ENCODE data around the gene GOLGA3. TPM values are rescaled to one million over a fixed set of nuclear protein-coding genes. Genes with fewer than 3 reads are reported as not detected.
"Not testable (repeated sequence)": the region's sequence is repeated elsewhere in the genome, so short reads cannot be mapped to it uniquely, and the experiment has no call there.

Gene GOLGA3
- total RNA-seq, 4 donors from 2014 or later: 47.8 to 90.8 (median 76.6) TPM

GRCh38 chr12:132795847-132796246, 32.8 kb downstream of the GOLGA3 start:
- Histone ChIP-seq H3K27me3 (no peaks in the 10 kb centered on the region), H3K4me3 (no peak overlapping the region), H3K27ac (no peak overlapping the region), H3K36me3 (peaks cover 0 to 89% (median 0%) of the 10 kb centered on the region in 3 donors), H3K9me3 (no peaks in the 10 kb centered on the region), H3K4me1 (no peaks in the 10 kb centered on the region)
- no peak for TF ChIP-seq POLR2A (IDR thresholded peaks at IDR 0.05)
- TF ChIP-seq, protein P1, sequence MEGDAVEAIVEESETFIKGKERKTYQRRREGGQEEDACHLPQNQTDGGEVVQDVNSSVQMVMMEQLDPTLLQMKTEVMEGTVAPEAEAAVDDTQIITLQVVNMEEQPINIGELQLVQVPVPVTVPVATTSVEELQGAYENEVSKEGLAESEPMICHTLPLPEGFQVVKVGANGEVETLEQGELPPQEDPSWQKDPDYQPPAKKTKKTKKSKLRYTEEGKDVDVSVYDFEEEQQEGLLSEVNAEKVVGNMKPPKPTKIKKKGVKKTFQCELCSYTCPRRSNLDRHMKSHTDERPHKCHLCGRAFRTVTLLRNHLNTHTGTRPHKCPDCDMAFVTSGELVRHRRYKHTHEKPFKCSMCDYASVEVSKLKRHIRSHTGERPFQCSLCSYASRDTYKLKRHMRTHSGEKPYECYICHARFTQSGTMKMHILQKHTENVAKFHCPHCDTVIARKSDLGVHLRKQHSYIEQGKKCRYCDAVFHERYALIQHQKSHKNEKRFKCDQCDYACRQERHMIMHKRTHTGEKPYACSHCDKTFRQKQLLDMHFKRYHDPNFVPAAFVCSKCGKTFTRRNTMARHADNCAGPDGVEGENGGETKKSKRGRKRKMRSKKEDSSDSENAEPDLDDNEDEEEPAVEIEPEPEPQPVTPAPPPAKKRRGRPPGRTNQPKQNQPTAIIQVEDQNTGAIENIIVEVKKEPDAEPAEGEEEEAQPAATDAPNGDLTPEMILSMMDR (IDR thresholded peaks at IDR 0.05): no peak
- no peak for DNase-seq

DNA sequence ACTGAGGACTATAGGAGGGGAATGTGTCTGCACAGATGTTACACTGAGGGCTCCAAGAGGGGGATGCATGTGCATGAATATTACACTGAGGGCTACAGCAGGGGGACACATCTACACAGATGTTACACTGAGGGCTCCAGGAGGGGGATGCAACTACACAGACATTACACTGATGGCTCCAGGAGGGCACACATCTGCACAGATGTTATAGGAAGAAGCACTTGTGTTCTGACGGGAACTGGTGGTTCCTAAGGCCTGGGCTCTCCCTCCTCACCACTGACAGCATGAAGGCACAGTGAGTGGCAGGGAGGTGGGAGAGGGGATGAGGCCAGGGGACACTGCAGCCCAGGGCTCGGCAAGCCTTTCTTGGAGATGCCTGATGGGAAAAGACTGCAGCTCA, 36.7 kb downstream of the GOLGA3 start:
- not testable (repeated sequence) for H3K4me1 ChIP-seq, H3K4me3 ChIP-seq, H3K27me3 ChIP-seq, H3K27ac ChIP-seq, DNase-seq, H3K9me3 ChIP-seq
- peaks cover 0 to 82% (median 0%) of the 10 kb centered on the region in 3 donors for H3K36me3 ChIP-seq

DNA sequence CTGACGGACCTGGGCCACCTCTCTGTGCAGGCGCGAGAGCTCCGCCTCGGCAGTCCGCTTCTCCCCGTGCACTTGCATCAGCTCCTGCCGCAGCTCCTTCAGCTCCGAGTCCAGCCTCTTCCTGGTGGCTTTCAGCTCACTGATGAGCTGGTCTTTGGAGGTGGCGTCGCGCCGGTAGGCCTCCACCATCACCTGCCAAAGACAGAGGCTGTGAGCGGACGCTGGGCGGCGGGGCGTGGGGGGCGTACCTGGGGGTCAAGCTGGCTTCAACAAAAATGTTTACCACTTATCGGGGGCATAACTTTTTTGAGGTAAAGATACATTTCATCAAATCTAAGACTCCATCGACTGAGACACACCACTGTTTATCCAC, 39.6 kb downstream of the GOLGA3 start:
- Histone ChIP-seq H3K27ac (no peak overlapping the region), H3K4me1 (no peaks in the 10 kb centered on the region), H3K27me3 (no peaks in the 10 kb centered on the region), H3K36me3 (peaks cover 0 to 78% (median 0%) of the 10 kb centered on the region in 3 donors), H3K4me3 (no peak overlapping the region), H3K9me3 (no peaks in the 10 kb centered on the region)
- no peak for DNase-seq
- TF ChIP-seq, protein P1 (IDR thresholded peaks at IDR 0.05): no peak
- TF ChIP-seq POLR2A (IDR thresholded peaks at IDR 0.05): no peak

DNA sequence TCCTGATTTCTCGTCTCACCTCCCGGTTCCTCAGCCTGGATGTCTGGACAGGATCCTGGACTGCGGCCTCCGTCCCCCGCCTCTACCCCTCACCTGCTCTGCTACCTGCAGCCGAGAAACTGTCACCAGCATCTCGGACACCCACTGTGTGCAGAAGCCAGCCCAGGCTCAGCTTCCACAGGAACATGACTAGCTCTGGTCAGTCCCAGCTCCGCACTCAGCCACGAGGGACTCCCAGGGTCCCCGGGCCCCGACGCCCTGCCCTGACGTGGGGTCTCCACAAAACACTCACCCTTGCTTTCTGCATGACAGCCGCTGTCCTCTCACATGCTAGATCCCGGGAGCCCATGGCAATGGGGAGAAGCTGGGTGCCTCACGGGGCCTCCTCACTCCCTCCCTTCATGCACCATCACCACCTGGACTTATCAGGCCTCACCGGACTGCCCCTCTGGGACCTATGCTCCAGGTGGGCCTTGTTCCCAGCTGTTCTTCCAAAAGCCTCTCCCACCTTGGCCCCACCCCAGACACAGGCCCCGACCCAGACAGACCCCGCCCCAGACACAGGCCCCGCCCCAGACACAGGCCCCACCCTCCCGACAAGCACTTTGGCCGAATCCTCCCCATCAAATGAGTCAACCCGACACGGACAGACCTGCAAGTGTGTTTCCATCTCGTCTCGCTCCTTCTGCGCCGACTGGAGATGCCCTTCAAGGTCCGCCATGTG, 40.1 kb downstream of the GOLGA3 start:
- no peak overlapping the region for H3K4me3 ChIP-seq
- H3K36me3 ChIP-seq: peaks cover 0 to 78% (median 0%) of the 10 kb centered on the region in 3 donors
- H3K4me1 ChIP-seq: no peaks in the 10 kb centered on the region
- TF ChIP-seq POLR2A (IDR thresholded peaks at IDR 0.05): no peak
- TF ChIP-seq, protein P1 (IDR thresholded peaks at IDR 0.05): no peak
- DNase-seq: no peak
- H3K9me3 ChIP-seq: no peaks in the 10 kb centered on the region
- no peak overlapping the region for H3K27ac ChIP-seq
- H3K27me3 ChIP-seq: no peaks in the 10 kb centered on the region

DNA sequence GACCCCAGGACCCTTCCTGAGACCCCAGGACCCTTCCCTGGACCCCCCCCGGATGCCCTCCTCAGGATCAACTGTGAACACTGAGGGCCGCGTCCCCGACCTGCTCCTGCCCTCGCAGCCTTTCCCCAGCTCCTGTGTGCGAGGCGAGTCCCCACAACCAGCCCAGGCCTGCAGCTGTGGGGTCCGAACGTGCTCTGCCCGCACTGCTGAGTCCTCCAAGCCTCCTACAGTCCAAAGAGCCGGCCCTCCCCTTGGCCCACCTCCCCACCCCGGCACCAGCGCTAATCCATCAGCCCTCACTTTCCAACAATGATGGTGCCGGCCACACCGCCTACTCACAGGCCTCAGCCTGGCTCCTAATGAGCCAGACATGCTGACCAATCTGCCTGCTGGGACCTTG, 40.8 kb downstream of the GOLGA3 start:
- Histone ChIP-seq H3K4me3 (no peak overlapping the region), H3K36me3 (peaks cover 0 to 82% (median 0%) of the 10 kb centered on the region in 3 donors), H3K27me3 (no peaks in the 10 kb centered on the region), H3K4me1 (no peaks in the 10 kb centered on the region), H3K27ac (no peak overlapping the region), H3K9me3 (no peaks in the 10 kb centered on the region)
- no peak for DNase-seq
- TF ChIP-seq, protein P1 (IDR thresholded peaks at IDR 0.05): no peak
- TF ChIP-seq POLR2A (IDR thresholded peaks at IDR 0.05): no peak

- Histone ChIP-seq H3K4me3 (no peak overlapping the region), H3K36me3 (peaks cover 0 to 85% (median 0%) of the 10 kb centered on the region in 3 donors), H3K4me1 (no peaks in the 10 kb centered on the region), H3K27me3 (no peaks in the 10 kb centered on the region), H3K9me3 (no peaks in the 10 kb centered on the region), H3K27ac (no peak overlapping the region)
- DNase-seq: no peak
- TF ChIP-seq, protein P1 (IDR thresholded peaks at IDR 0.05): no peak
- no peak for TF ChIP-seq POLR2A (IDR thresholded peaks at IDR 0.05)
Measured at GRCh38 chr12:132786192-132786591, 42.5 kb downstream of the GOLGA3 start.
